Naive thymus-derived CD4-positive, alpha-beta T cell (primary cell): Measurements from ENCODE around the gene CDYL. TPM values are rescaled to one million over a fixed set of nuclear protein-coding genes. Genes with fewer than 3 reads are reported as not detected.

Experiments
- ATAC-seq: fragments of 150-1000 bp; cut with Tn5 transposase; 2 replicates; pipeline ENCODE4 v1.10.0; 2021; ENCODE audit warnings: mild to moderate bottlenecking, moderate library complexity
- CTCF ChIA-PET: fragments of 350-600 bp; sonication (Branson Sonifier 250); formaldehyde crosslinking; loops from one replicate; lab custom pipeline; 2021; ENCODE audit warnings: antibody characterized with exemption; lab: Charles Lee
- POLR2A ChIA-PET: fragments of 350-600 bp; sonication (Branson Sonifier 250); formaldehyde crosslinking; loops from one replicate; lab custom pipeline; 2021; ENCODE audit warnings: antibody characterized with exemption, inconsistent platforms; lab: Charles Lee
- DNase-seq, 9 donors: peaks; one replicate each; pipeline versions ENCODE4 v3.0.0 to v3.0.0-alpha.2; 2020 to 2022; ENCODE audit warnings: mixed read lengths in 1 of 9
- H3K27ac ChIP-seq: one replicate; pipeline ENCODE4 v1.7.0; 2013; ENCODE audit warnings: mild to moderate bottlenecking, low read depth, low read length, moderate library complexity
- H3K27me3 ChIP-seq, 2 donors: one replicate each; pipeline ENCODE4 v1.7.0; 2013; ENCODE audit warnings: low read length in 2 of 2, mild to moderate bottlenecking in 2 of 2, moderate library complexity in 2 of 2; ENCODE audit not compliant: control insufficient read depth in 2 of 2, insufficient read depth in 2 of 2
- H3K36me3 ChIP-seq, 3 experiments: 1 replicate in 2 of 3; 2 replicates in 1 of 3; pipeline ENCODE4 v1.7.0; 2013; ENCODE audit warnings: low read length in 3 of 3, mild to moderate bottlenecking in 3 of 3, moderate library complexity in 1 of 3; ENCODE audit not compliant: insufficient read depth in 3 of 3, control insufficient read depth in 2 of 3
- H3K4me1 ChIP-seq, 2 donors: one replicate each; pipeline ENCODE4 v1.7.0; 2013; ENCODE audit warnings: low read length in 2 of 2, mild to moderate bottlenecking in 2 of 2, moderate library complexity in 1 of 2; ENCODE audit not compliant: control insufficient read depth in 2 of 2, insufficient read depth in 2 of 2
- H3K4me3 ChIP-seq: 2 replicates; pipeline ENCODE4 v1.7.0; 2013; ENCODE audit warnings: mild to moderate bottlenecking, low read length
- H3K9me3 ChIP-seq, 3 experiments: 1 replicate in 2 of 3; 2 replicates in 1 of 3; pipeline ENCODE4 v1.7.0; 2013; ENCODE audit warnings: low read length in 3 of 3; ENCODE audit not compliant: control insufficient read depth in 2 of 3
- H3K27ac Mint-ChIP-seq, 9 donors: one replicate each; pipeline ENCODE4 v1.8.0; 2020 to 2022; ENCODE audit warnings: mixed read lengths in 9 of 9, mild to moderate bottlenecking in 8 of 9, moderate library complexity in 5 of 9, inconsistent platforms in 2 of 9
- H3K27me3 Mint-ChIP-seq, 5 donors: one replicate each; pipeline ENCODE4 v1.8.0; 2021 to 2022; ENCODE audit warnings: mixed read lengths in 5 of 5, mild to moderate bottlenecking in 1 of 5
- H3K36me3 Mint-ChIP-seq, 5 donors: one replicate each; pipeline ENCODE4 v1.8.0; 2020 to 2022; ENCODE audit warnings: mixed read lengths in 5 of 5, mild to moderate bottlenecking in 3 of 5, inconsistent platforms in 1 of 5
- H3K4me1 Mint-ChIP-seq, 7 donors: one replicate each; pipeline ENCODE4 v1.8.0; 2020 to 2022; ENCODE audit warnings: mixed read lengths in 7 of 7, mild to moderate bottlenecking in 3 of 7, inconsistent platforms in 1 of 7
- H3K4me3 Mint-ChIP-seq, 10 donors: one replicate each; pipeline ENCODE4 v1.8.0; 2020 to 2022; ENCODE audit warnings: mild to moderate bottlenecking in 10 of 10, mixed read lengths in 10 of 10, moderate library complexity in 6 of 10, inconsistent platforms in 2 of 10
- H3K9me3 Mint-ChIP-seq, 11 donors: one replicate each; pipeline ENCODE4 v1.8.0; 2020 to 2022; ENCODE audit warnings: mixed read lengths in 11 of 11, mild to moderate bottlenecking in 4 of 11, inconsistent platforms in 1 of 11, moderate library complexity in 1 of 11
- intact Hi-C, 2 donors: fragments of 100-400 bp; cut with micrococcal nuclease; formaldehyde crosslinking; loops; one replicate each; pipeline ENCODE4 v1.15.1; 2023
- polyA plus RNA-seq, 2 donors: library from polyadenylated mRNA; unstranded; fragments of 300-500 nt; fragmentation: Illumina TruSeq; gene quantifications; one replicate each; pipeline ENCODE4 v1.2.3, GENCODE V29; 2021
- total RNA-seq, 6 experiments: library from RNA in 5 of 6; stranded (reverse) in 5 of 6; gene quantifications; 1 replicate in 5 of 6; 2 replicates in 1 of 6; pipeline ENCODE4 v1.2.3 and lab custom pipeline; 2021 to 2026

CDYL gene
- total and polyA plus RNA-seq, 7 experiments from 2014 or later: 3.6 to 43.3 (median 32.3) TPM

GRCh38 chr6:4776493-4777393 lies 539 bp downstream of the CDYL start:
- Mint-ChIP-seq H3K4me1 (peaks cover 37 to 57% (median 55%) of the 10 kb centered on the region in 7 donors), H3K9me3 (peaks cover 0 to 20% (median 4%) of the 10 kb centered on the region in 11 donors), H3K27me3 (peaks cover 0 to 34% (median 0%) of the 10 kb centered on the region in 5 donors), H3K4me3 (peak overlapping the region; percentile 82 to 96 (median 86)), H3K27ac (peak overlapping the region; percentile 29 to 78 (median 61)), H3K36me3 (peaks cover 0 to 19% (median 0%) of the 10 kb centered on the region in 5 donors)
- intact Hi-C loops: loop anchor here (1.0 to 10.0 kb wide), 11 partner anchors 30 to 1772 kb away; partner anchors contain the start of genes ECI2 (in 1 of the 2), FARS2 (in 1 of the 2), LYRM4 (in 1 of the 2) and NRN1 (in 1 of the 2)
- H3K27me3 ChIP-seq: no peaks in the 10 kb centered on the region
- no peaks in the 10 kb centered on the region for H3K9me3 ChIP-seq
- H3K4me3 ChIP-seq: peak overlapping the region; percentile 52
- DNase-seq (peak in 5 of 9 donors; percentile 7 to 41 (median 28)), ATAC-seq (no peak)
- H3K36me3 ChIP-seq: no peaks in the 10 kb centered on the region
- H3K27ac ChIP-seq: peak overlapping the region; percentile 33
- H3K4me1 ChIP-seq: peaks cover 0 to 10% of the 10 kb centered on the region in 2 donors
- ChIA-PET POLR2A (interaction anchor here (0.6 to 1.7 kb wide), 7 partner anchors 9 to 755 kb away, joined by 3 to 5 read pairs (median 4); partner anchors contain the start of gene RPP40), CTCF (no interaction called here)

GRCh38 chr6:4777394-4777935 lies 1.3 kb downstream of the CDYL start:
- Mint-ChIP-seq H3K36me3 (peaks cover 0 to 19% (median 0%) of the 10 kb centered on the region in 5 donors), H3K9me3 (peaks cover 0 to 20% (median 4%) of the 10 kb centered on the region in 11 donors), H3K4me1 (peaks cover 39 to 64% (median 62%) of the 10 kb centered on the region in 7 donors), H3K27ac (peak overlapping the region; percentile 29 to 78 (median 61)), H3K4me3 (peak overlapping the region; percentile 82 to 95 (median 86)), H3K27me3 (peaks cover 0 to 27% (median 0%) of the 10 kb centered on the region in 5 donors)
- intact Hi-C loops: loop anchor here (2.0 to 10.0 kb wide), 9 partner anchors 29 to 1773 kb away; partner anchors contain the start of genes ECI2 (in 1 of the 2), FARS2 (in 1 of the 2), LYRM4 (in 1 of the 2) and NRN1 (in 1 of the 2)
- peak in 7 of 9 donors; percentile 12 to 23 (median 19) for DNase-seq
- POLR2A ChIA-PET: interaction anchor here (1.0 to 1.4 kb wide), 3 partner anchors 9 to 21 kb away, joined by 3 to 5 read pairs (median 3); no protein-coding TSS in a partner anchor
- peak overlapping the region; percentile 52 for H3K4me3 ChIP-seq
- ATAC-seq: no peak
- CTCF ChIA-PET: interaction anchor here (0.5 kb wide), 1 partner anchor 26 kb away, joined by 3 read pairs; no protein-coding TSS in a partner anchor
- H3K36me3 ChIP-seq: no peaks in the 10 kb centered on the region
- no peaks in the 10 kb centered on the region for H3K9me3 ChIP-seq
- peaks cover 0 to 10% of the 10 kb centered on the region in 2 donors for H3K4me1 ChIP-seq
- H3K27me3 ChIP-seq: no peaks in the 10 kb centered on the region
- H3K27ac ChIP-seq: peak overlapping the region; percentile 33

- ATAC-seq (no peak), DNase-seq (peak in 1 of 9 donors; percentile 31)
- intact Hi-C loops: loop anchor here (5.0 to 10.0 kb wide), 7 partner anchors 159 to 1773 kb away; partner anchors contain the start of genes ECI2 (in 1 of the 2) and NRN1 (in 1 of the 2)
- H3K9me3 ChIP-seq: no peaks in the 10 kb centered on the region
- ChIA-PET POLR2A (interaction anchor here (1.0 to 1.2 kb wide), 2 partner anchors 8 to 11 kb away, joined by 3 to 5 read pairs; no protein-coding TSS in a partner anchor), CTCF (interaction anchor here (0.5 kb wide), 1 partner anchor 25 kb away, joined by 3 read pairs; no protein-coding TSS in a partner anchor)
- Mint-ChIP-seq H3K36me3 (peaks cover 0 to 23% (median 0%) of the 10 kb centered on the region in 5 donors), H3K9me3 (peaks cover 0 to 20% (median 4%) of the 10 kb centered on the region in 11 donors), H3K4me3 (peak overlapping the region; percentile 82 to 95 (median 86)), H3K27ac (peak overlapping the region in 5 of 9 donors; percentile 7 to 78 (median 61)), H3K4me1 (peaks cover 39 to 70% (median 67%) of the 10 kb centered on the region in 7 donors), H3K27me3 (peaks cover 0 to 21% (median 0%) of the 10 kb centered on the region in 5 donors)
- peak overlapping the region; percentile 52 for H3K4me3 ChIP-seq
- H3K27ac ChIP-seq: no peak overlapping the region
- H3K27me3 ChIP-seq: no peaks in the 10 kb centered on the region
- no peaks in the 10 kb centered on the region for H3K36me3 ChIP-seq
- peaks cover 0 to 10% of the 10 kb centered on the region in 2 donors for H3K4me1 ChIP-seq
Measured at GRCh38 chr6:4778086-4778485, 1.9 kb downstream of the CDYL start.

- H3K27me3 ChIP-seq: no peaks in the 10 kb centered on the region
- H3K27me3 Mint-ChIP-seq: no peaks in the 10 kb centered on the region
- no peak overlapping the region for H3K27ac Mint-ChIP-seq
- CTCF ChIA-PET: no interaction called here
- POLR2A ChIA-PET: no interaction called here
- ATAC-seq: no peak
- H3K36me3 ChIP-seq: no peaks in the 10 kb centered on the region
- DNase-seq: no peak
- H3K9me3 Mint-ChIP-seq: peaks cover 0 to 23% (median 4%) of the 10 kb centered on the region in 11 donors
- peaks cover 0 to 10% of the 10 kb centered on the region in 2 donors for H3K4me1 ChIP-seq
- H3K4me3 Mint-ChIP-seq: no peak overlapping the region
- no peak overlapping the region for H3K4me3 ChIP-seq
- H3K27ac ChIP-seq: no peak overlapping the region
- no peaks in the 10 kb centered on the region for H3K9me3 ChIP-seq
- peaks cover 0 to 31% (median 7%) of the 10 kb centered on the region in 5 donors for H3K36me3 Mint-ChIP-seq
- peaks cover 41 to 80% (median 78%) of the 10 kb centered on the region in 7 donors for H3K4me1 Mint-ChIP-seq
- intact Hi-C loops: no loop called here
Measured at GRCh38 chr6:4780360-4780812, 4.2 kb downstream of the CDYL start.

GRCh38 chr6:4781426-4781825 lies 5.2 kb downstream of the CDYL start:
- Histone ChIP-seq H3K27ac (no peak overlapping the region), H3K4me1 (peaks cover 0 to 10% of the 10 kb centered on the region in 2 donors), H3K9me3 (no peaks in the 10 kb centered on the region), H3K27me3 (no peaks in the 10 kb centered on the region), H3K36me3 (no peaks in the 10 kb centered on the region), H3K4me3 (no peak overlapping the region)
- Mint-ChIP-seq H3K27me3 (no peaks in the 10 kb centered on the region), H3K27ac (peak overlapping the region in 1 of 9 donors; percentile 69), H3K9me3 (peaks cover 0 to 23% (median 4%) of the 10 kb centered on the region in 11 donors), H3K4me3 (peak overlapping the region in 8 of 10 donors; percentile 1 to 67 (median 42)), H3K4me1 (peaks cover 41 to 91% (median 88%) of the 10 kb centered on the region in 7 donors), H3K36me3 (peaks cover 0 to 31% (median 8%) of the 10 kb centered on the region in 5 donors)
- ATAC-seq: no peak
- ChIA-PET POLR2A (interaction anchor here (1.0 kb wide), 1 partner anchor 9 kb away, joined by 4 read pairs; no protein-coding TSS in a partner anchor), CTCF (no interaction called here)
- DNase-seq: no peak
- intact Hi-C loops: no loop called here
